ES-I3 (cell line): ENCODE results near the gene PLEK.

ENCODE experiments used
- H3K36me3 ChIP-seq: 2 replicates; pipeline ENCODE4 v1.6.1; 2013; ENCODE audit warnings: mild to moderate bottlenecking, low read length, control low read depth, moderate library complexity; ENCODE audit not compliant: insufficient read depth
- H3K4me1 ChIP-seq: 2 replicates; pipeline ENCODE4 v1.6.1; 2013; ENCODE audit warnings: mild to moderate bottlenecking, control low read depth, low read length; ENCODE audit not compliant: insufficient read depth
- H3K9ac ChIP-seq: 2 replicates; pipeline ENCODE4 v1.6.1; 2013; ENCODE audit warnings: low read depth, mild to moderate bottlenecking, low read length, moderate library complexity
- H3K9me3 ChIP-seq: 2 replicates; pipeline ENCODE4 v1.6.1; 2013; ENCODE audit warnings: mild to moderate bottlenecking, low read length, moderate library complexity; ENCODE audit not compliant: control insufficient read depth, insufficient read depth

Gene PLEK

DNA sequence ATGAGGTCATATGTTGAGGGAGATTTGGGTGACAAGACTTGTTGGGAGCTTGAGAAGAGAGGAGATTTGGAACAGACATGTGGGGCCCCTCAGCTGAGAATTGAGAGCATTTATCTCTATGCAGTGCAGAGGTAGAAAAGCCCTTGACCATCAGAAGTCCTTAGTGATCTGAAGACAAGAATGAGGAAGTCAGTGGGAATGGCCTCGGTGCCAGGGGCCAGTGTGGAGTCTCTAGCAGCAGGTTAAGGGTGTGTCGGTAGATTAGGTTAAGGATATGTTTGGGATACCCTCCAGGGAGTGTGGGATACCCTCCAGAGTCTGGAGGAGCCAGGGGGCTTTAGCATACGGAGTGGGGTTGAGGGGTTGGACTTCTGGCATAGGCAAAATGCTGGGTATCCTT lies 60.4 kb downstream of the PLEK start:
- Histone ChIP-seq H3K4me1 (no peaks in the 10 kb centered on the region), H3K36me3 (no peaks in the 10 kb centered on the region), H3K9me3 (no peaks in the 10 kb centered on the region)

DNA sequence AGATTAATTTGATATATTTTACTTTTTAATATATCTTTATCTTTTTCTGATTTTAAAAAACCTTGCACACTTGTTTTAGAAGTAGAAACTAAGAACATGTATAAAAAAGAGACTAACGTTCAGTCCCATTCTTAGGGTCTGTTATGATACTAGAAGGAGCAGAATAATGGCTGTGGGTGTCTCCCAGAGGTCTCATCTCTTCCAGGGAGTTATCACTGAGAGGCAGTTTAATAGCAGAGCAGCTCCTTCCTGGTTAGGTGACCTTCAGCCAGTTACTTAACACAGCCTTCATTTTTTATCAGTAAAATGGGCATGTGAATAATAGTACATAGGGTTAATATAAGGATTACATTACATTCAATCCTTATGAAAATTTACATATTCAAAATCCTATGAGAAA lies 61.4 kb downstream of the PLEK start:
- no peaks in the 10 kb centered on the region for H3K36me3 ChIP-seq
- no peak overlapping the region for H3K9ac ChIP-seq
- no peaks in the 10 kb centered on the region for H3K4me1 ChIP-seq
- H3K9me3 ChIP-seq, result no peaks in the 10 kb centered on the region

More for the DNA sequence above, 60.4 kb downstream of the PLEK start:
- H3K9ac ChIP-seq, result no peak overlapping the region

DNA sequence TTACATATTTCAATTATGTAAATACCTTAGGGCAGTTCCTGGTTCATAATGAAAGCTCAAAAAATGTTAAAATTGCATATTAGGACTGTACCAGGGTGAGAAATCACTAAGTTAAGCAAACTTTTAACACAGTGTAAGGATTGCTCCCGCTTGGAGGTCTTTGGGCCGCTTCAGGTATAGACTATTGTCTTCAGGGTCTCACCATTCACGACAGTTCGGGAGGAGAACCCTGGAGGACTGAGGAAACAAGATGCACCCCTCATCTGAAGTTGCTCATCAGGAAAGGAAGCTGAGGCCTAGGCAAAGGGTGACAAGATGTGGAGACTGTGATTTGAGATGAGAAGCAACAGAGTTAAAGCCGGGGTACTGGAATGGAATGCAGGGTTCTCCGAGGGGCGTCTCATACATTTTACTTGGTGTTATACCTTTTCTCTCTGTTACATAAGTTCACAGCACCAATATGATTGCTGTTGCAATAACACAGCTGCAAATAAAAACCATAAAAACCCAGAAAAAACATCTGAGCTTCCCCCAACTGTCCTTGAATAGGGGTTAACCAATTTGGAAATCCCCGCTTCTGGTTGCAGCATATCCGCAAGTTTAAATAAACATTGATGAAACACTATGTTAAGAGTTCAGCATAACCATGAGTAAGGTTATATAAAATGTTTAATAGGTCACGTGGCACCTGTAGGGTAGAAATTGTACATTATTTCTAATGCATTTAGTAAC lies 61.9 kb downstream of the PLEK start:
- H3K9ac ChIP-seq, result no peak overlapping the region
- no peaks in the 10 kb centered on the region for H3K9me3 ChIP-seq
- H3K4me1 ChIP-seq, result no peaks in the 10 kb centered on the region
- H3K36me3 ChIP-seq, result no peaks in the 10 kb centered on the region

DNA sequence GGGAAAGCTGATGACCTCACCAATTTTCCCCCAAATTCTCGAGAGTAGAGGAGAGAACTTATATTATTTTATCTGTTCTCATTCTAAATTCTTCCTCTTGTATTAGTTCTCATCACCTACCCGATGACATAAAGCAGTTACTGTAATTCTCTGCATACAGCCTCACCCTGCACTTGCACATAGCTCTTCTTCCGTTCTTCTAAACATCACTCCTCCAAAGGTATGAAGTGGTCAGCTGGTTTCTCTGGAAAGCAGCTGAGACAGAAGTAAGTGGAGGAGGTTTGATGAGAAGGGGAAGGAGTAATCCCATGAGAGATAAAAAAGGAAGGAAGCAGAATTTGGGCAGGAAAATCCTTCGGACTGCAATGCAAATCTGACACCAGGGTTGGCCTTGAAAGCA lies 63.0 kb downstream of the PLEK start:
- H3K4me1 ChIP-seq, result no peaks in the 10 kb centered on the region
- H3K9ac ChIP-seq, result no peak overlapping the region
- H3K36me3 ChIP-seq, result no peaks in the 10 kb centered on the region
- H3K9me3 ChIP-seq, result no peaks in the 10 kb centered on the region; the same call in 1 of the 2 replicates

DNA sequence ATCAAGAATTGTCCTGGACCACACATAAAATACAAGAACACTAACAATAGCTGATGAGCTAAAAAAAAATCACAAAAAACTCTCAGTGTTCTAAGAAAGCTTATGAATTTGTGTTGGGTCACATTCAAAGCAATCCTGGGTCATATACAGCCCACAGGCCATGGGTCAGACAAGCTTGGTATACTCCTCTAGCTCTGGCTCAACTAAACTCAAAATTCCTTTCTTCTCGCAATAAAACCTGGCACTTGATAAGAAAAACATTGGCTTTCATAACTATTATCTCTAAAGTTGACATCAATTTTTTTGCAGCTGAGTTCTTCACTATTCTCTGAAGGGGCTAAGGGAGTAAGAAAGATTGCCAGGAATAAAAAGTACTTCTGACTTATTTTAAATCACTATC lies 63.7 kb downstream of the PLEK start:
- Histone ChIP-seq H3K4me1 (no peaks in the 10 kb centered on the region), H3K36me3 (no peaks in the 10 kb centered on the region; the same call in 1 of the 2 replicates), H3K9me3 (no peaks in the 10 kb centered on the region; the same call in 1 of the 2 replicates), H3K9ac (no peak overlapping the region)

DNA sequence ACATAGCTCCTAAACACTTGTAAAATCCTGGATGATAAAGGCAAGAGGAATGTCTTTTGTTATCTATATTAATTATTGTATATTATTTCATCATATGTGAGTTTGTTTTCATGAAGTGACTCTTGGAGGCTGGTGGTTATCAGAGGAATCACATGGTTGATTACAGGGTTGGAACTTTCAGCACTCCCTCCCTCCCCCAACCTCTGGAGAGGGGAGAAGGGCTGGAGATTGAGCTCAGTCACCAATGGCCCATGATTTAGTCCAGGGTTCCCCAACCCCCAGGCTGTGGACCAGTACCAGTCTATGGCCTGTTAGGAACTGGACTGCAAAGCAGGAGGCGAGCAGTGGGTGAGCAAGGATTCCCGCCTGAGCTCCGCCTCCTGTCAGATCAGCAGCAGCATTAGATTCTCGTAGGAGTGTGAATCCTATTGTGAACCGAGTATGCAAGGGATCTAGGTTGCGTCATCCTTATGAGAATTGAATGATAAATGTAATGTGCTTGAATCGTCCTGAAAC lies 64.3 kb downstream of the PLEK start:
- no peaks in the 10 kb centered on the region; the same call in 1 of the 2 replicates for H3K9me3 ChIP-seq
- no peaks in the 10 kb centered on the region for H3K4me1 ChIP-seq
- no peaks in the 10 kb centered on the region; the same call in 1 of the 2 replicates for H3K36me3 ChIP-seq
- no peak overlapping the region for H3K9ac ChIP-seq

DNA sequence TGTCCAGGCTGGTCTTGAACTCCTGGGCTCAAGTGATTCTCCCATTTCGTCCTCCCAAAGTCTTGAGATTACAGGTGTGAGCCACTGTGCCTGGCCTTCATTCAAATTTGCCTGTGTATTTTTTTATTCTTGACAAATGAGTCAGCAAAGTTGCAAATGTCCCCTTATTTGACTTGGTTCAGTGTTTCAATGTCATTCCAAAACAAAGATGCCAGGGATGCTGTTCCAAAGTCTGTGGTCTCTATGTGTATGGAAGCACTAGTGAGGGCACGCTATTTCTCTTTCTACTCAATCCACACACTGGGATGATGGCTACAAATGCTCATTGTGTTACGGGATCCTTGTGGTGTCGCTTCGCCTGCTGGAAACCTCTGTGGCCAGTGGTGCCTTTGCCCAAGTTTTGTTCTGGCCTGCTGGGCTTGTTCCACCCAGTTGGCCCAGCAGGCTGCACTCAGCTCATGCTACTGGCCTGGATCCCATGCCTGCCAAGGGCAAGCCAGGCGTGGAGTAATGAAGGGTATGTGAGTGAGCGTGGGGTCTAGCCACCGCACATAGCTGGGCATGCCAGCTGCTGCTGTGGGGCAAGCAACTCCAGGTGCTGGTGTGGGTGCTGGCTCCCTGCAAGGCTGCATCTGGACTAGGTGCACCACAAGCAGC lies 66.4 kb downstream of the PLEK start:
- no peaks in the 10 kb centered on the region; the same call in 1 of the 2 replicates for H3K9me3 ChIP-seq
- no peaks in the 10 kb centered on the region for H3K4me1 ChIP-seq
- no peak overlapping the region for H3K9ac ChIP-seq
- no peaks in the 10 kb centered on the region; the same call in 1 of the 2 replicates for H3K36me3 ChIP-seq

DNA sequence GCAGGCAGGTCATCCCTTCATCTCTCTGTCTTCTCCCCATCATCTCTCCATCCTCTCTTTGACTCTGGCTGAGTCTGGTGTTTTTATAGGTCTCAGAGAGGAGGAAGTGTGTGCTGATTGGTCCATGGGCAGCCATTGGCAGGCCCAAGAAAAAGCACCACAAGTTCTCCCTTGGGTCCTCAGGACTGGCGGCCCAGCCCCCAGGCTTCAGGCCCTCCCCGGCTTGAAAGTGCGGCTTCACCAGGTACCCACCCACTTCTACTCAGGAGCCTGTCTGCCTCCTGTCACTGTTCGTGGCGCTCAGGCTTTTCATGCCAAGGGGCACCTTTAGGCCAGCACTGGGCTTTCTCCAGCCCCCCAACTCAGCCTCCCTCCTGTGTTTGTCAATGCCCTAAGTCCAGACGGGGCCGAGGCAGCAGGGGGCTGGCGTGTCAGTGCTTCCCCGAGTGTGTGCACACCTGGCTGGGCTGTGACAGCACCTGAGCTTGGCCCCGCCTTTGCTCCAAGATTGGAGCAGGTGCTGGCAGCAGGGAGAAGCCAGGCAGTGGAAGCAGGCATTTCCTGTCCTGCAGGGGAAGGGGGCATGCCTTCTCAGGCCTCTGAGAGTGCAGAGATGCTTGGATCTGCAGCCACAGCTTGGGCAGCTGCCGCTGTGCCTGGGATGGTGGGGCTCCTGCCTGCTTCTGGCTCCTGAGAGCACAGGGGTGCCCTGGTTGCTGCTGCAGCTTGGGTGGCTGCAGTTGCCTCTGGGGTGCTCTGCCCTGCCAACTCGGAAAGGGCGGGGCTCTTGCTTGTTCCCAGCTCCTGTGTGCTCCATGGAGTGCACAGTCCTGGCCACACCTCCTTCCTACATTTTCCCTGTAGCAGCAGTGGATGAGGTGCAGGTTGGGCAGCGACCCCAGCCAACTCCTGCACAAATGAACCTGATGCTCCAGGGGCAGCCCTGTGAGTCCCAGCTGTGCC lies 67.9 kb downstream of the PLEK start:
- Histone ChIP-seq H3K4me1 (no peaks in the 10 kb centered on the region), H3K36me3 (no peaks in the 10 kb centered on the region; the same call in 1 of the 2 replicates), H3K9me3 (no peaks in the 10 kb centered on the region; the same call in 1 of the 2 replicates), H3K9ac (no peak overlapping the region)

DNA sequence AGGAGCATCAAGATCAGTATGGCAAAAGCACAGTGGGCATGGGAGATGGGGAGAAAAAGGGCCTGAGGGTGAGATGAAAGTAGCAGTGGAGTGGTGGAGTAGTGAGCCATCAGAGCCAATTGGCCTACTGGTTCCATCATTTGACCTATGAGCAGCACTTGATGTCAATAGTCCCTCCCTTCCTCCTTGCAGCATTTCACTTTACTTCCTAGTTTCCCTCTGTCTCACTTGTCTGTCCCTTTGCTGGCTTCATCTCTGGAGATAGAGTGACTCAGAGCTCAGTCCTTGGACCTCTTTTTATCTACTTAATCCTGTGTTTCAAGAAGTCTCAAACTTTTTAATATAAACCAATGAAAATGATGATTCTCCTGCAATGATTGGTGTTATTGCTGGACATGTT lies 69.9 kb downstream of the PLEK start:
- Histone ChIP-seq H3K36me3 (no peaks in the 10 kb centered on the region; the same call in 1 of the 2 replicates), H3K9ac (no peak overlapping the region), H3K9me3 (no peaks in the 10 kb centered on the region; the same call in 1 of the 2 replicates), H3K4me1 (no peaks in the 10 kb centered on the region)

DNA sequence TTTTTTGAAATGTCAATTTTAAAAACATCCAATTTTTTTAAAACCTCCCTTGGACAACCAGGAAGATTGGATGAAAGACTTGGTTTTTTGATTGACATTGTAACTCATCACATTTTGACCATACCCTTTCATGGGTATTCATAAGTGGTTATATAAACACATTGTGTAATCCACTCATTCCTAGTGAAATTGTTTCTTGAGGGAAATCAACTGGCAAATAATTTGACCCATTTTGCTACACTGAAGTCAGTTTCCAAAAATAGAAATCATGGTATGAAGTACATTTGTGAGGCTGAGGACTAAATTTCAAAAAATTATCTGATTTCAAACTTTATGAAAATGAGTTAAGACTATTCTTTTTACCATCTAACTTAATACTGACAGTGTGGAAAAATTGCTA lies 70.5 kb downstream of the PLEK start:
- Histone ChIP-seq H3K4me1 (no peaks in the 10 kb centered on the region), H3K36me3 (no peaks in the 10 kb centered on the region; the same call in 1 of the 2 replicates), H3K9ac (no peak overlapping the region), H3K9me3 (no peaks in the 10 kb centered on the region; the same call in 1 of the 2 replicates)

DNA sequence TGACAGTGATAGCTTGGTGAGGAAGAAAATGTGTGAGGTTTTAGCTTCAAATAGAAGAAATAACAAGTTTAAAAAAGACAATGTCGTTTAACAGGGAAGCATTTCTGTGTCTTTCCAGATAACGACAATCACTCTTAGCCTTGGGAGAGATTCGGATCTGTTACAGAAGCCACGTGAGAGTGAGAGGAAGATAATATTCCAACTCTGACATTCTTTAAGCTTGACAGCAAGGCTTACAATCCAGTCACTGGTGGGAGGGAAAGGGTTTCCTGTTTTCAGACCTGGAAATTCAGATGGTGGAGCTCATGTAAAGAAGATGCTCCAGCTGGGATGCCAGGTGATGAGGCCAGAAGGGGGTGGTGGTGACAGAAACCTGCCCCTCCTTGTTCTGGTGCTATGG lies 71.2 kb downstream of the PLEK start:
- H3K9me3 ChIP-seq, result no peaks in the 10 kb centered on the region; the same call in 1 of the 2 replicates
- H3K9ac ChIP-seq, result no peak overlapping the region
- H3K4me1 ChIP-seq, result no peaks in the 10 kb centered on the region
- H3K36me3 ChIP-seq, result no peaks in the 10 kb centered on the region; the same call in 1 of the 2 replicates

DNA sequence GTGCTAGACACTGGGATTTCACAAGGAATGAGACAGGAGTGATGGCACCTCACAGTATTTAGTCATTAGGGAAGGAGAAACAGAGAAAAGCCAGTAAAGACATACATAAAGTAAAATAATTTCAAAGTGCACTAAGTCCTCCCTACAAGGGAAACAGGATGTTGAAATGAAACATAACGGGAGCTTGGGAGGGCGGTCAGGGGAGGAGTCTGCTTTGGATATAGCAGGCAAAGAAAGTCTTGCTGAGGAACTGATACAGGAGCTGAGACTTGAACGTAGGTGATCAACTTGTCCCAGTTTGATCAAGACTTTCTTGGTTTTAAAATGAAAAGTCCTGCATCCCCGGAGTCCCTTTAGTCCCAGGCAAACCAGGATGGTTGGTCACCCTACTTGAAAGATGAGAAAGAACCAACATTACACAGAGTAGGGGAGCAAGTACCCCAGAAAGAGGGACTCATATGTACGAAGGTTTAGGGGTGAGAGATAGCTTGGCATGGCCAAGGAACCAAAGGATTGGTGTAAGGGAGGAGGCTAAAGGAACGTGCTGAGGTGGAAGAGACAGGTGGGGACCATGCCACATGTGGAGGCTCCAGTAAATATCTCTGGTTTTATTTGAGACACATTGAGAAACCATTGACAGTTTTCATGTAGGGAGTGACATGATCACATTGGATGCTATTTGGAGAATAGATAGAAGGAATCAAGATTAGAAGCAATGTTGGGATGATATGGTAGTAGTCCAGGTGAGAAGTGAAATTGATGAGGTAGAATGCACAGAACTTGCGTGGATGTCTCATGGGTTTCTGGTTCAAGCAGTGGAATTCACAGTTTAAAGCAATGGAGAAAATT lies 73.6 kb downstream of the PLEK start:
- Histone ChIP-seq H3K4me1 (no peaks in the 10 kb centered on the region; the same call in 1 of the 2 replicates), H3K9ac (no peak overlapping the region), H3K36me3 (no peaks in the 10 kb centered on the region), H3K9me3 (no peaks in the 10 kb centered on the region)

DNA sequence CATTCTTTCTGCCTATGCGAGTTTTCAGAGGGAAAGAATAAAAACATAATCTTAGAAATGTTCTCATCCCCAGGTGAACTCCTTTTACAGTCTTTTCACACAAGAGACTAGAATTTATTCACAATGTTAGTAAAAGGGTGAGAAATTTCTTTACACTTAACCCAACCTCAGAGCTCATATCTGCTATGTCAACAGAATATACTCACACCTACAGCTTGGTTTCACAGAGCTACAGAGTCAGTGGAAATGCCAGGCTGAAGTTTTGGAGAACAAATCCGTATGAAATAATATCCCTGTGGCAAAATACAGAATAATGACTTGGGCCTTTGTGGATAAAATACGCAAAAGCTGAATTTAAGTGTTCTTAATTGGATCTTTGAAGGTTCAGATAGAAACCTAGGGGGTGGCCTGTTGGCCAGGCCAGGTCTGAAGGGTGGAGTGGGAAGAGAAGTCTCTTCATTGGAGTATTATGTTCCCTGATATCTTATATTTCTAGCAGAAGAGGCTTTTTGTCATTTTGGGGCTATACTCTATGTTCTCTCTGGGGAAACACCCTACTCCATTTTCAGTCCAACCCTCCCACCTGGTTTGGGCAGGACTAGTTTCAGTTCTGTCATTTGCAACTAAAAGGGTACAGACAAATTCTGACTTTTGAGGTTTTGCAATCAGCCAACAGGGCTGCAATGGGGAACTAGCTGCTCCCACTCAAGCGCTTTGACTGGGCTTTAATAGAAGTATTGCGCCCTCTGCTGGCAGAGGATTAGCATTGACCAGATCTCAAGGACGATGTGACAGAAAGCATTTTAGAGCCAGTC lies 76.3 kb downstream of the PLEK start:
- H3K36me3 ChIP-seq, result no peaks in the 10 kb centered on the region
- H3K9me3 ChIP-seq, result no peaks in the 10 kb centered on the region
- no peak overlapping the region for H3K9ac ChIP-seq
- H3K4me1 ChIP-seq, result no peaks in the 10 kb centered on the region; the same call in 1 of the 2 replicates
